HG03095 (cell line): ENCODE data around the gene AK9.
"Not testable (repeated sequence)": the region's sequence is repeated elsewhere in the genome, so short reads cannot be mapped to it uniquely, and the experiment has no call there.

ENCODE experiments used
- ATAC-seq: cut with Tn5 transposase; IDR thresholded peaks from one replicate; pipeline ENCODE4 v1.9.1; 2021; ENCODE audit warnings: moderate library complexity; ENCODE audit not compliant: unreplicated experiment

Gene AK9

DNA sequence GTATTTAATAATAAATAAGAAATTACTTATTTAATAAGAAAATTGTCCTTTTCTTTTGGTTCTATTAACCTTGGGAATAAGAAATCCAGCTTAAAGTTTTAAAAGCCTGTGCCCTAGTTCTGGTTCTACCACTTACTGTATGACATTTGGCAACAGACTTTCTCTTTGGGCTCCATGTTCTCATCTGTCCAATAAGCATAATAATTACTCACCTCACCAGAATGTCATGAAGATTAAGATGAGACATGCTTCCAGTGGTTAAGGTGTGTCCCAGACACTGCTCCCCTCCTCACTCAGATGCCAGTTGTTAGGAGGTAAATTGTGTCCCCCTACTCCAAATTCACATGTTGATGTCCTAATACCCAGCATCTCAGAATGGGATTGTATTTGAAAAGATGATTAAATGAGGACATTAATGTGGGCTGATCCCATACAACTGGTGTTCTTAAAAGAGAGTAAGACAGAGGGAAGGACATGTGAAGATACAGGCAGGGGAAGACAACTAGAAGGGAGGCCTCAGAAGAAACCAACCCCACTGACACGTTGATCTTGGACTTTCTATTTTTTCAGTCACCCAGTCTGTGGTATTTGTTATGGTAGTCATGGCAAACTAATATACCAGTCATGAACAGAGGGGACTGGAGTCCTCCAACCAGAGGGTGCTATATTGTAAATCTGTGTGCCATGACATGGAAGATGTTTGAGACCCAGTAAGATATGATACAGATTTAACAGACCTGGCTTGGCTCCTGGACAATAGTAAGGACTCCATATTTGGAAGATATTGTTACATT, 229.1 kb downstream of the AK9 start:
- ATAC-seq: no peak

DNA sequence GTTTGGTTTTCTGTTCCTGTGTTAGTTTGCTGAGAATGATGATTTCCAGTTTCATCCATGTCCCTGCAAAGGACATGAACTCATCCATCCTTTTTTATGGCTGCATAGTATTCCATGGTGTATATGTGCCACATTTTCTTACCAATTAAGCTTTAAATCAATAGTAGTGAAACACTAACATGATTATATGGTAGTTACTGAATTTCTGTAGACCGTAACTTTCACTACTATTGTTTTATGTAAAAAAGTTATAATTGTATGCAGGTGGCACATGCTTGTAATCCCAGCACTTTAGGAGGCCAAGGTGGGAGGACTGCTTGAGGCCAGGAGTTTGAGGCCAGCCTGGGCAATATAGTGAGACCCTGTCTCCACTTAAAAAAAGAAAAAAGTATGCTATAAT, 229.8 kb downstream of the AK9 start:
- ATAC-seq: not testable (repeated sequence)

GRCh38 chr6:109460161-109460829, 230.7 kb downstream of the AK9 start:
- ATAC-seq: no peak

GRCh38 chr6:109458774-109459531, 232.0 kb downstream of the AK9 start:
- peak; percentile 20 for ATAC-seq

- ATAC-seq: no peak
Observed at GRCh38 chr6:109457562-109457996, 233.4 kb downstream of the AK9 start.

GRCh38 chr6:109456710-109457561, 234.1 kb downstream of the AK9 start:
- ATAC-seq: no peak

DNA sequence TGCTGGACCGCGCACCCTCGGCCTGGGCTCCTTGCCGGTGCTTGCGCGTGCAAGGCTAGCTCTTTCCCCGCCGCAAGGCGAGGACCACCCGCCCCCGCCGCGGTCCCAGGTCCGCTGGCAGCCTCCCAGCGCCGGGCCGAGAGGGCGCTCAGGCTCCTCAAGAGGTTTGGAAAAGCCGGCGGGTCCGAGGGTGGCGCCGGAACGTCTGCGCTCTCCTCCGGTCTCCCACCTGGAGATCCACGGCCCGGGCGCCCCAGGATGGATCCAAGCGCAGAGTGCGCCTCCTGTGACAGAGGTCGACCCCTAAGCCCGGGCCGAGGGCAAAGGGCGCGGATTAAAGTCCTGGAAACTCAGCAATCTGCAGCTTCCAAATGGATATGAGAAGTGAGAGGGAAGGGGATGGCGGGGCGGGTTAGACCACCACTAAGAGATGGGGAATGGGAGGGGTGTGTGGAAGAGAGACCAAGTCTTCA, 234.9 kb downstream of the AK9 start:
- ATAC-seq: peak; percentile 3

- peak; percentile 46 for ATAC-seq
Observed at GRCh38 chr6:109455437-109456110, 235.4 kb downstream of the AK9 start, which contains the start of gene MICAL1. MICAL1 (minus strand) TSS chr6:109455772; CDS start chr6:109454196, 1,576 bp downstream.

DNA sequence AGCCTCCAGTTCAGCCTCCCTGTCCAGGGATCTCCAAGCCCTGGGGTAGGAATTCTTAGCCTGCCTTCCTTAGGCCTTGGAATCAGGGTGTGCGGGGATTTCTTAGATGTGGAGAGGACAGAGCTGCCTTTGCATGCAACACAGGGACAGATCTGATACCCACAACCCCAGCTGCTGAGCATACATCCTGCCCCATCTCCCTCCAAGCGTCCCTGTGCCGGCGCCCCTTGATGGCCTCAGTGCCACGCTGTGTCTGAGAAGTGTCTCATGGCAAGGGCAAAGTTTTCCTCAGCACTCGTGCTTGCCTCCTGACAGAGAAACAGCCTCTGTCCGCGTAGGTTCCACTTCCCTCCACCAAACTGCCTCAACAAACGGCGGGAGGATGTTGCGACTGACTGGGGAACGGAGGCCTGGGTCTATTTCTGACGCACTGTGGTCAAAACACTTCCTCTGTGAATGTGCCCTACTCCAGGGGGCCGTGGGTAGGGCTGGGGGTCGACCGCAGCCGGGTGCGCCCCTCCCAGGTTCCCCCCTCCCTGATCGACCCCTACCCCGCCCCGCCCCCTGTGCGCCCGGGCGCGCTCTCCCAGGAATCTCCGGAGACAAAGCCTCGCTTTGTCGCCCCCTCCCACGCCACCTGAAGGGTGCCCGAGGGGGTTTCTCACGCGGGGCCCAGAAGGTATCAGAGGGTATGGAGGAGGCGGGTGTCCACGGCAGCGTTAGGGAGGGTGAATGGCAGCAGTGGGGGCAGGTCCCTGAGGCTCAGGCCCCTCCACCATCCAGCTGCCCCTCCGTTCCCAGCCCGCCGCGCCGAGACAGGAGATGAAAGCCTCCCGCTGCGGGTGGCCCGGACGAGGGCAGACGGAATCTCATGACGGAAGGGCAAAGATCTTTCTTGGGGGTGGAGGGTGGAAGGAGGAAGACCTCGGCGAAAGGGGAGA, 236.2 kb downstream of the AK9 start:
- ATAC-seq: peak; percentile 28

DNA sequence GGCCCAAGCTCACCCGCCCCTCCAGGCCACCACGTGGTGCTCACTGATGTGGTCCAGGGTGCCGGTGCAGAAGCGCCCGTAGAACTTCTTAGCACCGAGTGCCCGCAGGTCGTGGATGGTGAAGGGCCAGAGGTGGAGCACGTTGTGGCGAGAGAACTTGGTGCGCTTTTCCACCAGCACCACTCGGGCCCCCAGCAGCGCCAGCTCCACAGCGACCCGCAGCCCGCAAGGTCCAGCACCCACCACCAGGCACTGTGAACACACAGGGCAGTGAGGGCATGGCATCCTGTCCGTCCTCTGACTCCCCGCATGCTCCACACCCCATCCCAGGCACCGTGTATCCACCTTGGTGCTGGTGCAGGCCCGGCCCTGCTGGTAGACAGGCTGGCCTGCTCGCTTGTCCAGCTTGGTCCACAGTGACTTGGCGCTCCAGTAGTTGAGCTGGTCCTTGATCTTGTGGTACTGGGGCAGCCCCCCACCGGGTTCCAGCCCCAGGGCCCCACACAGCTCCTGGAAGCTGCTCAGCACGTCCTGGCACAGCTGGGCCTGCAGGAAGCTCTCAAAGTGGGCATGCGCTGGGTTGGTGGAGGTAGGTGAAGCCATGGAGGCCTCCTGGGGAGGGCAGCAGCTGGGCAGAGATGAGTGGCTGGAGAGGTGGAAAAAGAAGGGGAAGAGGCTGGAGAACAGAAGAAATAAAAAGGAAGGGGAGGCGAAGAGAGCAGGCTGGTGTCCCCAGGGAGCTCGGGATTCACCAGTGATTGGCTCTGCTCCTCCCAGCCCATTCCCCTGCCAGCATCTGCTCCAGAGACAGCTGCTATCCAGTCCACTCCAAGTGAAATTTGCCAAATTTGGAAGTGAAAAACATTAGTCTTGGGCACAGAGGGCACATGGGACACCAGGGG, 237.2 kb downstream of the AK9 start:
- ATAC-seq: no peak

DNA sequence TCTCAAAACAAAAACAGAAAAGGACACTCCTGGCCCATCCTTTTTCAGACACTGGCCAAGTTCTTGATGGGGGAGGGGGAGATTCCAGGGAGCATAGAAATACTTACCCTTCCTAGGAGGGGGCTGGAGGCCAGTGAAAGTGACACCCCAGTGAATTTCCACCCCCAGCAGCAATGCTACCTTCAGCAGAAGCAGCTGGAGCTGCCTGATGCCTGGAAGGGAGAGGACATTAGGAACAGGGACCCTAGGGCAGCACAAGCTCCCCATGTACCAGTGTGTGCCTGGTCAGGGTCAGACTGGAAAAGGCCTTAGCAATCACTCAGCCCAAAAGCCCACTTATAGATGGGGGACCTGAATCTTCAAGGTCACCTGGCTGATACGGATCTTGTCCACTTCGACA, 237.8 kb downstream of the AK9 start:
- no peak for ATAC-seq

GRCh38 chr6:109452181-109452580, 238.8 kb downstream of the AK9 start:
- ATAC-seq: no peak

GRCh38 chr6:109451376-109451775, 239.6 kb downstream of the AK9 start:
- ATAC-seq: no peak

DNA sequence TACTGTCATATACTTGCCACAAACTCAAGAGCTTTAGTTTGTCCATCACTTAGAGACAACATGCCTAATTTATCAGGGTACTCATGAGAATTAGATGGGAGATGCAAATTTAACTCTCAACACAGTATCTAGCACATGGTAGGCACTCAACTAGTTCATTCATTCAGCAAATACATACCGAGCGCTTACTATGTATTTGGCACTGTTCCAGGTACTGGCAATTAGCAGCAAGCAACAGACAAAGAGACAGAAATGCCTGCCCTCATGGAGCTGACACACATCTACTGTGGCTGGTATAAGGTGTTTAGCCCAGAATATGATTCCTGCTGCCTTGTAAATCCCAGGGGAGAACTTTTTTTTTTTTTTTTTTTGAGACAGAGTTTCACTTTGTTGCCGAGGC, 240.2 kb downstream of the AK9 start:
- ATAC-seq: no peak

GRCh38 chr6:109449795-109450673, 241.0 kb downstream of the AK9 start:
- no peak for ATAC-seq

DNA sequence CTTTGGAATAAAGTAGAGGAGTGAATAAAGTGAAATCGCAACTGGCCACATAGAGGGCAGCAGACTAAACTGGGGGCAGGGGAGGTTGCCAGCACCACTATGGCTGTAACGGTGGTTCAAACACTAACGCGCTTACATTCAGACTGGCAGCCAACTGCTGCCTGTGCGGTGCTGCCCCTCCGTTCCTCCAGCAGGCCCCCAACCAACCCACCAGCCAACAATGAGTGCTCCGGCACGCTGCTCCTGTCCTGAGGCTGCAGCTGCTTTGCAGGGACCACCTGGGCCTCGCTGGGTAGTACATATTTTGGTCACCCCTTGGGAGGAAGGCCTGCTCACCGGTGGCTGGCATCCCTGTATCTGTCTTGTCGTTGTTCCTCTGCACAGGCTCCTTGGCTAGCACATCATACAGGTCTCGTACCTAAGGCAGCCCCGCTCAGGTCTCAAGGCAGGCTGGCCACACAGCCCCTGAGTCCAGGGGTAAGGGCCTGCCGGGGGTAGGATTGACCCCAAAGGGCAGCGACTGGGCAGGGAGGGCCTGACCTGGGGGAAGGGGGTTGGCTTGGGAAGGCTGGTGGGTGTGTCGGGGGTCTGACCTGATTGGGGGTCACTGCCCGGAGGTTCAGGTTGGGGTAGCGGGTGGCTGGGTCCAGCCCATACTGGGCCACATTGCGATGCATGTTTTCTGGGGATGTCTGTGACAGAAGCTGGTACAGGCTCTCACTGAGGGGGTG, 241.8 kb downstream of the AK9 start:
- no peak for ATAC-seq
